IMR-90 (cell line): Measurements from ENCODE around the gene GNE.

Experiments
- CEBPB ChIP-seq: IDR thresholded peaks from 2 replicates; pipeline ENCODE4 v1.6.1; 2012; ENCODE audit warnings: low read depth, low read length, improper control_type of control experiment
- CHD1 ChIP-seq: IDR thresholded peaks from 2 replicates; pipeline ENCODE4 v1.6.1; 2012; ENCODE audit warnings: low read depth, low read length, improper control_type of control experiment
- POLR2A ChIP-seq: IDR thresholded peaks from 2 replicates; pipeline ENCODE4 v1.6.1; 2012; ENCODE audit warnings: mild to moderate bottlenecking, low read depth, low read length
- RAD21 ChIP-seq: IDR thresholded peaks from 2 replicates; pipeline ENCODE4 v1.6.1; 2012; ENCODE audit warnings: low read length, improper control_type of control experiment
- SMC3 ChIP-seq: fragments of 150-350 bp; IDR thresholded peaks from 2 replicates; pipeline ENCODE4 v1.6.1; 2016; ENCODE audit warnings: low read depth, mild to moderate bottlenecking, antibody characterized with exemption, low read length, moderate library complexity
- TF ChIP-seq, protein P1 (sequence below): fragments of 150-350 bp; IDR thresholded peaks from 2 replicates; pipeline ENCODE4 v1.6.1; 2017; ENCODE audit warnings: mild to moderate bottlenecking, antibody characterized with exemption, low read length, low read depth
- TF ChIP-seq, protein P2 (sequence below): conservative IDR thresholded peaks from 2 replicates; pipeline ENCODE4 v1.5.1; 2012; ENCODE audit warnings: mild to moderate bottlenecking, low read depth, low read length, improper control_type of control experiment

DNA sequence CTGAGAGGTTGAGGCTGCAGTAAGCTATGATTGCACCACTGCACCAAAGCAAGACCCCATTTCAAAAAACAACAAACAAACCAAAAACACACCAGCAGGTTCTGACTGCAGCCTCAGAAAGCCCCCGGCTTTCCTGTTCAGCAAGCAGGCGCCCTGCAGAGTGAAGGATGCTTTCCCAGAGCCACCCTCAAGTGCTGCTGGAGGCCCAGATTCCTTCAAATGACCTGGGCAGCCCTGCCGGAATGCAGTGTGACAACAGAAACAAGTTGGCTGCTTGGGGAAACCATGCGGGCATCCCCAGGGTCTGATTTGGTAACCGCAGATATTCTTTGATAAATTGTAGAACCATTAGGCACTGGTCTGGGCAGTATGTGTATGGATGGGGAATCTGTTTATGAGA is 35.7 kb upstream of the GNE start:
- TF ChIP-seq SMC3, result no peak
- no peak for TF ChIP-seq POLR2A
- TF ChIP-seq CHD1, result no peak
- TF ChIP-seq, protein P1, sequence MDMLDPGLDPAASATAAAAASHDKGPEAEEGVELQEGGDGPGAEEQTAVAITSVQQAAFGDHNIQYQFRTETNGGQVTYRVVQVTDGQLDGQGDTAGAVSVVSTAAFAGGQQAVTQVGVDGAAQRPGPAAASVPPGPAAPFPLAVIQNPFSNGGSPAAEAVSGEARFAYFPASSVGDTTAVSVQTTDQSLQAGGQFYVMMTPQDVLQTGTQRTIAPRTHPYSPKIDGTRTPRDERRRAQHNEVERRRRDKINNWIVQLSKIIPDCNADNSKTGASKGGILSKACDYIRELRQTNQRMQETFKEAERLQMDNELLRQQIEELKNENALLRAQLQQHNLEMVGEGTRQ, result no peak
- TF ChIP-seq, protein P2, sequence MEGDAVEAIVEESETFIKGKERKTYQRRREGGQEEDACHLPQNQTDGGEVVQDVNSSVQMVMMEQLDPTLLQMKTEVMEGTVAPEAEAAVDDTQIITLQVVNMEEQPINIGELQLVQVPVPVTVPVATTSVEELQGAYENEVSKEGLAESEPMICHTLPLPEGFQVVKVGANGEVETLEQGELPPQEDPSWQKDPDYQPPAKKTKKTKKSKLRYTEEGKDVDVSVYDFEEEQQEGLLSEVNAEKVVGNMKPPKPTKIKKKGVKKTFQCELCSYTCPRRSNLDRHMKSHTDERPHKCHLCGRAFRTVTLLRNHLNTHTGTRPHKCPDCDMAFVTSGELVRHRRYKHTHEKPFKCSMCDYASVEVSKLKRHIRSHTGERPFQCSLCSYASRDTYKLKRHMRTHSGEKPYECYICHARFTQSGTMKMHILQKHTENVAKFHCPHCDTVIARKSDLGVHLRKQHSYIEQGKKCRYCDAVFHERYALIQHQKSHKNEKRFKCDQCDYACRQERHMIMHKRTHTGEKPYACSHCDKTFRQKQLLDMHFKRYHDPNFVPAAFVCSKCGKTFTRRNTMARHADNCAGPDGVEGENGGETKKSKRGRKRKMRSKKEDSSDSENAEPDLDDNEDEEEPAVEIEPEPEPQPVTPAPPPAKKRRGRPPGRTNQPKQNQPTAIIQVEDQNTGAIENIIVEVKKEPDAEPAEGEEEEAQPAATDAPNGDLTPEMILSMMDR, result no peak
- TF ChIP-seq CEBPB, result no peak
- no peak for TF ChIP-seq RAD21
